NCI-H2171 treated with DMSO at 0.1 percent for 48 hours (cell line): ENCODE data around the gene ARGLU1.

Experiments used
- DNase-seq: peaks from one replicate; lab custom pipeline; 2025; lab: John Stamatoyannopoulos, UW

The ARGLU1 gene

GRCh38 chr13:106541826-106542225, 26.1 kb downstream of the ARGLU1 start:
- DNase-seq = no peak

- DNase-seq = no peak
Measured at GRCh38 chr13:106540613-106541012, 27.3 kb downstream of the ARGLU1 start.

DNA sequence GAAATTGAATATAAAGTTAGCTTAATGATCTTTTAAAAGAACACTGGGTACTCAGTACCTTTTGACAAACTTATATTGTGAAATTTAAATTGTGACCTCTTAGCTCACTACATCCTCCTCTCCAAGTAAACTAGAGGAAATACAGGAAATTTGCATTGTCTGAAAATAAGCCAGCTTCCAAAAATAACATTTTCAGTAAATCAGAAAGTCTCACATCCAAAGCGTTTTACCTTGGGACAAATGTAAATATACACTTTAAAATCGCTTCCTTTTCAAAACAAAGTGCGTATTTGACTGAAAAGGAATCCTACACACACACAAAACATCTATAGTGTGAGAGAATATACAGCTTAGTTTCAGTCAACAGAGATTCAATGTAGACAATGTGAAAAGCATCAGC, 30.4 kb downstream of the ARGLU1 start:
- no peak for DNase-seq

GRCh38 chr13:106536244-106537034, 31.5 kb downstream of the ARGLU1 start:
- DNase-seq = peak; percentile 90

DNA sequence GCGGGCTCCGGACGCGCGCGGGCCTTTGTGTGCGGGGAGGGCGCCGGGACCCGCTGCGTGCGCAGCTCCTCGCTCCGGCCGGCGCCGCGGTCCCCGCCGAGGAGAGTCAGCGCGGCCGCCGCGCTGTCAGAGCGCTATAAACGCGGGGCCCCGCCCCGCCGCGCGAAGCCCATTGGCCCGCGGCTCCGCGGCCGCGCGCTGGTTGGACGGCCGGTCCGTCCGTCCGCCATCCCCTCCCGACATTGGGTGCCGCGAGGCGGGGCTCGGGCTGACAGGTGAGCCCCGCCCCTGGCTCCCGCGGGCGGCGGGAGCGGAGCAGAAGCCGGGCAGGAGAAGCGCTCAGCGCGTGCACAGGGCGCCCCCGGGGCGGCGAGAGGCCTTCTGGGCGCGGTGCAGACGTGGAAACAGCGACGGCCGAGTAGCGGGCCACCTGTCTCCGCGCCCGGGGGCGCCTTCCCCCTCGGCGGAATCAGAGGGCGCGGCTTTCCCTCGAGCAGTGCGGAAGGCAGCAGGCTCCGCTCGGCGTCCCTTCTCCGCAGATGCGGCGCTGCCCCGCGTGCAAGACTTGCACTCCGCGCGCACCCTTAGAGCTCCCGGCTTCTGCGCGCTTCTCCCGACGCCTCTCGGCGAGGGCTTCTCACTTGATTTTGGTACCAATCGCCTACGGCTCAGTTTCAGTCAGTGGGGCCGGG, 32.2 kb downstream of the ARGLU1 start, which contains the start of gene EFNB2:
TSS of gene EFNB2 (minus strand) at position 111 of the 692 bp plus-strand sequence. CDS start 698 bp downstream, outside the sequence.
- peak; percentile 93 for DNase-seq

DNA sequence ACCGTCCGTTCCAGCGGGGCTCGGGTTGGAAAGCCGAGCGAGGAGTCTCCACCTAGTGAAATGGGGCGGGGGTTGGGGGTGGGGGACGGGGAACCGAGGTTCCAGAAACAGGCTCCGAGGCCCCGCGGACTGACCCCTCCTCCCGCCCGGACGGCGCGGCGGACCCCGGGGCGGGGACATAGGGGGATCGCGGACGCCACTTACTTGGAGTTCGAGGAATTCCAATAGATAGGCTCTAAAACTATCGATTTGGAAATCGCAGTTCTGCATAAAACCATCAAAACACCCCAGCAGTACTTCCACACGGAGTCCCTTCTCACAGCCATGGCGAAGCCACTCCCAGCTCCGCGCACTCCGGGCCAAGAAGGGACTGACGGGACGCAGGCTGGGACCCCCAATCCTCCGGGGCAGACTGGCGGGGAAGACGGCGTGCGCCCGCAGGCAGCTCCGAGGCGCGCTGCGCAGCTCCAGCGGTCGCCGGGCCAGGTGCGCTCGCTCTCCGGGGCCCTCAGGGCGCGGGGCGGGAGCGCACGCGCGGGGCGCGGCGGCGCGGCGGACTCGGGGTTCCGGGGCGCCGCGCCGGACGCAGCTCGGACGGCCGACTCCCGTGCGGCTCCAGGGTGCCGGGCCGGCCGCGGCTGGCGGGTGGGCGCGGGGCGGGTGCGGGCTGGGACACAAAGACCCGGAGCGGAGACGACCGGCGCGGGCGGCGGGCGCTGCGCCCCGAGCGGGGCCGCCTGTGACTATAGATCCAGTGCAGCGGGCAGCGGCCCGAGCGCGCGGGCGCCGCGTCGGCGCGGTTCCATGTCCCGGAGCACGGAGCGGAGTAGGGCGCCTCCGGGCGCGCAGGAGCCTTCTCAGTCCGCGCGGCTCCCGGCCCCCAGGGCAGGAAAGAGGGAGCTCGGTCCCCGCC, 33.0 kb downstream of the ARGLU1 start:
- no peak for DNase-seq

GRCh38 chr13:106533943-106534638, 33.8 kb downstream of the ARGLU1 start:
- peak; percentile 61 for DNase-seq

DNA sequence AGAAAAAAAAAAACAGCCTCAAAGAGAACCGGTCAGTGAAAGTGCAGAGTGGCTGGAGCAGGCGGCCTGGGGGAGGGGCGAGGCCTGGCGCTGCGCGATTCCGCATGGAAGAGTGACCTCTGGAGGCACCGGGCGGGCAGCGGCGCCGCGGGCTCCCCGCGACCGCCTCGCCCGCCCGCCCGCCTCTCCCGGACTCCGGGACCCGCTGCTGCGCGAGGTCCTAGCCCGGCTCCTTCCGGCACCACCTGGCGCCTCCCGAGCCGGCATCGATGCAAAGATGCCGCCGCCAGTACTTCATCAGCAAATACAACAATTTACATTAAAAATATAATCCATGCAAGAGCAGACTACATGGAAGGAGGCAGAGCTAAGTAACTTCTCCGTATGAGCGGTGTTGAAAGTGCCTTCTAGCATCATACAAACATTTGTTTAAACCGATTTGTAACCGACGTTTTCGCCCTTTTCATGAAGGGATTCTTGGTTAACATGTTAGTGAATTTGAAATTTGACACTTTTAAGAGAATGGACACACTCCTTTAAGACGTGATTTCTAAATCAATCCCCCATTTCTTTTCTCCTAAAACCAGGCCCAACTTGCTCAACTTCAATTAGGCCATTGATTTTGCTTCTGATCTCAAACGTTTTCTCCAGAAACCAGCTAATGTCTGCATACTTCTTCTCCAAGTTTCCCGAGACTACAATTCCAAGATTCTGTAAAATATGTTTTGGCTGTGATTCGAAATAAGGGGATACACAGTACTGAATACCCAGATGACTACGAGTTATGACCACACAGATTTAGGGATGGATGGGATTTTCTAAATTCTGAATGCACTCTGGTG, 34.6 kb downstream of the ARGLU1 start:
- peak; percentile 81 for DNase-seq

- no peak for DNase-seq
Measured at GRCh38 chr13:106532111-106532929, 35.6 kb downstream of the ARGLU1 start.

DNA sequence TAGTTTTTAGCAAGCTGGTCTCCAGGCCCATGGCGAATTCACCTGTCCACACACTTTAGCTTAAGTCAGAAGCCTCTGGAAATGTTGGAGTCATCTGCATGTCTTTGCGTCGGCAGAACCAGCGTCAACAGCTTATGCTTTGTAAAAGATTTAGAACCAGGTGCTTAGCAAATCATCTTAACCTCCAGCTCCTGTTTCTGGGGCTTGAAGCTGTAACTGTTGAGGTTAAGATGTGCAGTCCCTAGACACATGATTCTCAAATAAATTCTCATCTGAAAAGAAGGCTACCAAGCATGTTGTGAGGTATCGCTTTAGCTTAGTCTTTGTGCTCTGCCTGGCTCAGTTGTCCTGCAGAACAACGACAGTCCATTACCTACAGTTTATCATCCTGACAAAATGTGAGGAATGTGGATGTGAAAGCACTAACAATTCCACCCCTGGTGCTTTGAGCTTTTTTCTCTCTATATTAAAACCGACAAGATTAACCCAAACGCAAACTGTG, 36.9 kb downstream of the ARGLU1 start:
- no peak for DNase-seq

DNA sequence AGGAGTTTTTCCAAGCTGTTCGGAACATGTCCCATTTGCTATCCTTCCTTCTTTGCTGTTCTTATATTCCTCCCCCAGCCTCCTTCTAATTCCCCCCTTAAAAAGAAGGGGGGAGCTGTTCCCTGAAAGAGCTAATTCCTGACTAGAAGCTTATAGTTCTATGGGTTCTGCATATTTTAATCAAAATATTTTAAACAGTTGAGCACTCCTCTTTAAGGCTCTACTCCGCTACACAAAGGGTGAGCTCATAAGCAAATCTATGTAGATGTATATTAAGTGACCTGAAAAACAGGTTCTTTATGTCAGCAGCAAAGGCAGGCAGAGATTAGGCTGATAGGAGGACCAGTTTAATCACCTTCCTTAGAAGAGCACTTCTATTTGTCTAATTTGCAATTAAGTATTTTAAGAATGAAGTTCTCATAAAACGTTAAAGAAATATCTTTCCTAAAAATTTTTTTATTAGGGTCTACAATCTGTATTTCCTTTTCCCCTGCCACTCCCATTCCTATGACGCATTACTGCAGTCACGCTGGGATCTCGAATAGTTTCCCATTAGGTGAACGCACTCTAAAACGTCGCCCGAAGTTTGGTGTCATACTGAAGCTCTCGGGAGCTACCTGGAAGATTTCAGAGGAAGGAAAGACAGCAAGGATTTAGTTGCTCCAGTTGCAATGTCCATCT, 37.6 kb downstream of the ARGLU1 start:
- DNase-seq = no peak

GRCh38 chr13:106529415-106530170, 38.3 kb downstream of the ARGLU1 start:
- DNase-seq = no peak

- DNase-seq = no peak
Measured at GRCh38 chr13:106528718-106529414, 39.1 kb downstream of the ARGLU1 start.

- no peak for DNase-seq
Measured at GRCh38 chr13:106527826-106528225, 40.1 kb downstream of the ARGLU1 start.

GRCh38 chr13:106527445-106527801, 40.5 kb downstream of the ARGLU1 start:
- no peak for DNase-seq

GRCh38 chr13:106526738-106527444, 41.0 kb downstream of the ARGLU1 start:
- no peak for DNase-seq

DNA sequence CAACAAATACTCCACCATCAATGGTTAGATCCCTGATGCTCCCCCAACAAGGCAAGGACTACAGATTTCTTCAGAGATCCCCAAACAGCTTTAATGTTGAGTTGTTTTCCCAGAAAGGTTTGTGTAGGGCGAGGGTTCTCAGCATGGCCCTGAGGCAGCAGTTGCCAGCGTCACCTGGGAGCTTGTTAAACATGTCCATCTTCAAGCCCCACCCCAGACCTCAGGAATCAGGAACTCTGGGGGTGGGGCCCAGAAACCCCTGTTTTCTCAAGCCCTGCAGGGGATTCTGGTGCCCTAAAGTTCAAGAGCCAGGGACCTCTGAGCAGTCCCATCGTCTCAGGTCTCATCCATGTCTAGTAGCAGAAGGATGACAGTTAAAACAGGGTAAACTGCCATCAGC, 42.1 kb downstream of the ARGLU1 start:
- DNase-seq = no peak
